ENCODE data around the gene PIK3R5.

PIK3R5 gene

GRCh38 chr17:9004961-9005285 is 39.4 kb upstream of the PIK3R5 start:
- Histone ChIP-seq H3K27me3 (ENCODE audit: control insufficient read depth, low read length) (peaks cover 42% of the 10 kb centered on the region), H3K9me3 (ENCODE audit: control insufficient read depth, insufficient read depth, low read length) (no peaks in the 10 kb centered on the region), H3K4me1 (ENCODE audit: control insufficient read depth, low read length) (peaks cover 16% of the 10 kb centered on the region), H3F3A (ENCODE audit: control insufficient read depth, insufficient read depth) (peaks cover 3% of the 10 kb centered on the region; the same call in 1 of the 2 replicates), H4K20me1 (ENCODE audit: control insufficient read depth, insufficient read depth, low read depth, low read length) (no peaks in the 10 kb centered on the region; the same call in 1 of the 2 replicates), H3K4me3 (ENCODE audit: low read length) (no peak overlapping the region), H3K4me2 (ENCODE audit: low read length) (no peak overlapping the region), H3K27ac (ENCODE audit: low read depth, low read length) (no peak overlapping the region), H3K79me2 (ENCODE audit: control insufficient read depth, low read length) (no peaks in the 10 kb centered on the region), H3K36me3 (ENCODE audit: control insufficient read depth, low read length) (no peaks in the 10 kb centered on the region), H3K9me2 (replicated peaks; ENCODE audit: control insufficient read depth, low read length) (no peaks in the 10 kb centered on the region)
- no peak for TF ChIP-seq CTCF (IDR thresholded peaks at IDR 0.05; ENCODE audit: low read depth, low read length, poor library complexity, severe bottlenecking)
- no peak for TF ChIP-seq EZH2phosphoT487 (IDR thresholded peaks at IDR 0.05; ENCODE audit: borderline replicate concordance, low read length)

GRCh38 chr17:9004132-9004960 is 38.8 kb upstream of the PIK3R5 start:
- no peaks in the 10 kb centered on the region for H3K9me3 ChIP-seq (ENCODE audit: control insufficient read depth, insufficient read depth, low read length)
- H3K27ac ChIP-seq (ENCODE audit: low read depth, low read length), result no peak overlapping the region
- H3K79me2 ChIP-seq (ENCODE audit: control insufficient read depth, low read length), result no peaks in the 10 kb centered on the region
- no peak overlapping the region for H3K4me2 ChIP-seq (ENCODE audit: low read length)
- H3K36me3 ChIP-seq (ENCODE audit: control insufficient read depth, low read length), result no peaks in the 10 kb centered on the region
- H3F3A ChIP-seq (ENCODE audit: control insufficient read depth, insufficient read depth), result peaks cover 3% of the 10 kb centered on the region; the same call in 1 of the 2 replicates
- no peaks in the 10 kb centered on the region for H3K9me2 ChIP-seq (replicated peaks; ENCODE audit: control insufficient read depth, low read length)
- H4K20me1 ChIP-seq (ENCODE audit: control insufficient read depth, insufficient read depth, low read depth, low read length), result no peaks in the 10 kb centered on the region; the same call in 1 of the 2 replicates
- TF ChIP-seq CTCF (IDR thresholded peaks at IDR 0.05; ENCODE audit: low read depth, low read length, poor library complexity, severe bottlenecking) (no peak), EZH2phosphoT487 (IDR thresholded peaks at IDR 0.05; ENCODE audit: borderline replicate concordance, low read length) (no peak)
- no peak overlapping the region for H3K4me3 ChIP-seq (ENCODE audit: low read length)
- H3K27me3 ChIP-seq (ENCODE audit: control insufficient read depth, low read length), result peaks cover 43% of the 10 kb centered on the region
- H3K4me1 ChIP-seq (ENCODE audit: control insufficient read depth, low read length), result peaks cover 16% of the 10 kb centered on the region

- Histone ChIP-seq H3K4me2 (ENCODE audit: low read length) (no peak overlapping the region), H3K4me1 (ENCODE audit: control insufficient read depth, low read length) (peaks cover 16% of the 10 kb centered on the region), H3F3A (ENCODE audit: control insufficient read depth, insufficient read depth) (peaks cover 3% of the 10 kb centered on the region; the same call in 1 of the 2 replicates), H3K79me2 (ENCODE audit: control insufficient read depth, low read length) (no peaks in the 10 kb centered on the region), H3K9me2 (replicated peaks; ENCODE audit: control insufficient read depth, low read length) (no peaks in the 10 kb centered on the region), H4K20me1 (ENCODE audit: control insufficient read depth, insufficient read depth, low read depth, low read length) (no peaks in the 10 kb centered on the region; the same call in 1 of the 2 replicates), H3K27me3 (ENCODE audit: control insufficient read depth, low read length) (peaks cover 43% of the 10 kb centered on the region), H3K9me3 (ENCODE audit: control insufficient read depth, insufficient read depth, low read length) (no peaks in the 10 kb centered on the region), H3K4me3 (ENCODE audit: low read length) (no peak overlapping the region), H3K36me3 (ENCODE audit: control insufficient read depth, low read length) (no peaks in the 10 kb centered on the region), H3K27ac (ENCODE audit: low read depth, low read length) (no peak overlapping the region)
- no peak for TF ChIP-seq CTCF (IDR thresholded peaks at IDR 0.05; ENCODE audit: low read depth, low read length, poor library complexity, severe bottlenecking)
- 0 out of 2 replicates have a peak, but pooled peaks have one; percentile 46 for TF ChIP-seq EZH2phosphoT487 (IDR thresholded peaks at IDR 0.05; ENCODE audit: borderline replicate concordance, low read length)
These were observed 38.0 kb upstream of the PIK3R5 start for GRCh38 chr17:9003355-9004131.

All from DOHH2 (cell line).